Neuronal stem cell (in vitro differentiated cells): Measurements from ENCODE around the gene VPS8.

ENCODE experiments used
- DNase-seq: peaks from one replicate; pipeline ENCODE4 v3.0.0-alpha.2; 2013; ENCODE audit warnings: low spot score
- H2AFZ ChIP-seq: one replicate; pipeline ENCODE4 v1.6.1; 2013; ENCODE audit warnings: mild to moderate bottlenecking, low read length, inconsistent platforms
- H2AK5ac ChIP-seq: 2 replicates; pipeline ENCODE4 v1.6.1; 2013; ENCODE audit warnings: low read depth, mild to moderate bottlenecking, inconsistent platforms, low read length, moderate library complexity, mixed read lengths
- H2BK120ac ChIP-seq: 2 replicates; pipeline ENCODE4 v1.6.1; 2013; ENCODE audit warnings: low read depth, mild to moderate bottlenecking, inconsistent platforms, low read length, moderate library complexity, mixed read lengths
- H2BK12ac ChIP-seq: one replicate; pipeline ENCODE4 v1.6.1; 2013; ENCODE audit warnings: low read length, inconsistent platforms
- H2BK15ac ChIP-seq: 2 replicates; pipeline ENCODE4 v1.6.1; 2013; ENCODE audit warnings: mild to moderate bottlenecking, low read length, inconsistent platforms, mixed read lengths
- H2BK5ac ChIP-seq: one replicate; pipeline ENCODE4 v1.6.1; 2013; ENCODE audit warnings: inconsistent platforms, mild to moderate bottlenecking, low read length, moderate library complexity
- H3K14ac ChIP-seq: one replicate; pipeline ENCODE4 v1.6.1; 2013; ENCODE audit warnings: low read length, inconsistent platforms
- H3K18ac ChIP-seq: 2 replicates; pipeline ENCODE4 v1.6.1; 2013; ENCODE audit warnings: low read length, inconsistent platforms
- H3K23ac ChIP-seq: 2 replicates; pipeline ENCODE4 v1.6.1; 2013; ENCODE audit warnings: low read depth, mild to moderate bottlenecking, mixed read lengths, low read length, inconsistent platforms; ENCODE audit not compliant: poor library complexity
- H3K27ac ChIP-seq: replicated peaks from 3 replicates; pipeline ENCODE4 v1.5.1; 2013; ENCODE audit warnings: low read length, inconsistent platforms
- H3K27me3 ChIP-seq, 3 experiments: 2 replicates each; pipeline ENCODE4 v1.6.1; 2013; ENCODE audit warnings: low read length in 3 of 3, mild to moderate bottlenecking in 2 of 3, inconsistent platforms in 1 of 3, low read depth in 1 of 3, mixed read lengths in 1 of 3, moderate library complexity in 1 of 3; ENCODE audit not compliant: control insufficient read depth in 3 of 3, insufficient read depth in 3 of 3
- H3K36me3 ChIP-seq, 2 donors: replicated peaks in 1 of 2; 2 replicates each; pipeline ENCODE4 v1.6.1; 2013; ENCODE audit warnings: low read length in 2 of 2; ENCODE audit not compliant: control insufficient read depth in 2 of 2, insufficient read depth in 2 of 2
- H3K4ac ChIP-seq: 2 replicates; pipeline ENCODE4 v1.6.1; 2013; ENCODE audit warnings: inconsistent platforms, mild to moderate bottlenecking, low read length, moderate library complexity
- H3K4me1 ChIP-seq, 2 donors: 1 replicate in 1 of 2; 2 replicates in 1 of 2; pipeline ENCODE4 v1.6.1; 2013; ENCODE audit warnings: low read length in 2 of 2, low read depth in 1 of 2; ENCODE audit not compliant: control insufficient read depth in 2 of 2, insufficient read depth in 1 of 2
- H3K4me2 ChIP-seq: one replicate; pipeline ENCODE4 v1.6.1; 2013; ENCODE audit warnings: mild to moderate bottlenecking, low read length, inconsistent platforms; ENCODE audit not compliant: insufficient read depth, poor library complexity, severe bottlenecking
- H3K4me3 ChIP-seq, 2 donors: 2 replicates each; pipeline ENCODE4 v1.5.1; 2013; ENCODE audit warnings: low read length in 2 of 2, mild to moderate bottlenecking in 2 of 2, inconsistent platforms in 1 of 2, moderate library complexity in 1 of 2
- H3K79me1 ChIP-seq: one replicate; pipeline ENCODE4 v1.6.1; 2013; ENCODE audit warnings: low read depth, mild to moderate bottlenecking, inconsistent platforms, low read length, moderate library complexity
- H3K9ac ChIP-seq: one replicate; pipeline ENCODE4 v1.6.1; 2013; ENCODE audit warnings: mild to moderate bottlenecking, low read depth, low read length, inconsistent platforms; ENCODE audit not compliant: poor library complexity
- H3K9me3 ChIP-seq, 2 donors: replicated peaks in 1 of 2; 2 replicates each; pipeline versions ENCODE3 to v1.6.1; 2013; ENCODE audit warnings: low read length in 2 of 2, mild to moderate bottlenecking in 2 of 2, inconsistent platforms in 1 of 2, low read depth in 1 of 2, mixed read lengths in 1 of 2, moderate library complexity in 1 of 2; ENCODE audit not compliant: control insufficient read depth in 2 of 2, insufficient read depth in 1 of 2
- H4K8ac ChIP-seq: one replicate; pipeline ENCODE4 v1.6.1; 2013; ENCODE audit warnings: low read depth, mild to moderate bottlenecking, inconsistent platforms, low read length, moderate library complexity
- H4K91ac ChIP-seq: one replicate; pipeline ENCODE4 v1.6.1; 2013; ENCODE audit warnings: low read length, low read depth, mild to moderate bottlenecking, inconsistent platforms; ENCODE audit not compliant: poor library complexity
- WGBS, 2 donors: extraction: QIAGEN DNeasy Blood & Tissue Kit; methylation state at CpG; one replicate each; pipeline ENCODE4 v1.1.7; 2013; ENCODE audit warnings: missing lambda C conversion rate in 2 of 2, mixed read lengths in 1 of 2; ENCODE audit not compliant: insufficient read length in 2 of 2, insufficient replicate concordance in 1 of 2; ENCODE audit errors: extremely low coverage in 2 of 2; 5-methylcytosine and 5-hydroxymethylcytosine counted together

VPS8 gene

GRCh38 chr3:184765730-184766074 is 46.3 kb upstream of the VPS8 start:
- no peak overlapping the region for H3K27ac ChIP-seq
- no peak overlapping the region for H2AFZ ChIP-seq
- DNase-seq: no peak
- no peak overlapping the region for H2BK5ac ChIP-seq
- no peak overlapping the region for H3K9ac ChIP-seq
- H3K9me3 ChIP-seq: no peaks in the 10 kb centered on the region
- H3K14ac ChIP-seq: no peak overlapping the region
- no peaks in the 10 kb centered on the region for H3K36me3 ChIP-seq
- no peaks in the 10 kb centered on the region for H3K79me1 ChIP-seq
- no peak overlapping the region for H2AK5ac ChIP-seq
- no peak overlapping the region for H3K4me3 ChIP-seq
- no peak overlapping the region for H2BK15ac ChIP-seq
- H2BK12ac ChIP-seq: no peak overlapping the region
- no peak overlapping the region for H3K18ac ChIP-seq
- no peak overlapping the region for H3K4ac ChIP-seq
- no peak overlapping the region for H2BK120ac ChIP-seq
- H3K27me3 ChIP-seq: peaks cover 0 to 55% (median 0%) of the 10 kb centered on the region in 3 experiments
- H3K4me2 ChIP-seq: no peak overlapping the region
- H4K91ac ChIP-seq: no peak overlapping the region
- H3K4me1 ChIP-seq: peaks cover 1 to 9% of the 10 kb centered on the region in 2 donors
- H3K23ac ChIP-seq: no peak overlapping the region
- H4K8ac ChIP-seq: no peak overlapping the region
- no CpG with 5 or more reads among the region's 7 CpGs for WGBS, 2 donors

- H2BK5ac ChIP-seq: no peak overlapping the region
- no peak overlapping the region for H3K4me3 ChIP-seq
- DNase-seq: no peak
- H3K18ac ChIP-seq: no peak overlapping the region
- H2BK12ac ChIP-seq: no peak overlapping the region
- no peaks in the 10 kb centered on the region for H3K79me1 ChIP-seq
- no peak overlapping the region for H3K4me2 ChIP-seq
- H2BK120ac ChIP-seq: no peak overlapping the region
- H3K23ac ChIP-seq: no peak overlapping the region
- no peak overlapping the region for H2AK5ac ChIP-seq
- no peak overlapping the region for H2BK15ac ChIP-seq
- H2AFZ ChIP-seq: no peak overlapping the region
- no peaks in the 10 kb centered on the region for H3K36me3 ChIP-seq
- H3K4ac ChIP-seq: no peak overlapping the region
- H3K9me3 ChIP-seq: no peaks in the 10 kb centered on the region
- no peak overlapping the region for H3K14ac ChIP-seq
- no peak overlapping the region for H4K8ac ChIP-seq
- no peak overlapping the region for H4K91ac ChIP-seq
- no peak overlapping the region for H3K9ac ChIP-seq
- peaks cover 4 to 8% of the 10 kb centered on the region in 2 donors for H3K4me1 ChIP-seq
- H3K27me3 ChIP-seq: peaks cover 0 to 57% (median 0%) of the 10 kb centered on the region in 3 experiments
- no peak overlapping the region for H3K27ac ChIP-seq
- WGBS, 2 donors: no CpG with 5 or more reads among the region's 4 CpGs
Measured at GRCh38 chr3:184766555-184767261, 45.3 kb upstream of the VPS8 start.

GRCh38 chr3:184767377-184767776 is 44.6 kb upstream of the VPS8 start:
- no peak overlapping the region for H2AFZ ChIP-seq
- H2BK12ac ChIP-seq: peak overlapping the region; percentile 80
- no CpG with 5 or more reads among the region's 12 CpGs for WGBS, 2 donors
- H2AK5ac ChIP-seq: peak overlapping the region; percentile 64
- no peak overlapping the region for H3K27ac ChIP-seq
- no peaks in the 10 kb centered on the region for H3K79me1 ChIP-seq
- H3K18ac ChIP-seq: peak overlapping the region; percentile 84
- no peak overlapping the region for H4K91ac ChIP-seq
- no peaks in the 10 kb centered on the region for H3K36me3 ChIP-seq
- no peak overlapping the region for H3K14ac ChIP-seq
- no peak overlapping the region for H4K8ac ChIP-seq
- H3K9ac ChIP-seq: no peak overlapping the region
- peaks cover 0 to 55% (median 0%) of the 10 kb centered on the region in 3 experiments for H3K27me3 ChIP-seq
- H2BK120ac ChIP-seq: no peak overlapping the region
- no peak overlapping the region for H3K4ac ChIP-seq
- peaks cover 7 to 8% of the 10 kb centered on the region in 2 donors for H3K4me1 ChIP-seq
- no peak for DNase-seq
- no peak overlapping the region for H3K4me3 ChIP-seq
- no peak overlapping the region for H3K4me2 ChIP-seq
- no peak overlapping the region for H3K23ac ChIP-seq
- peak overlapping the region; percentile 30 for H2BK15ac ChIP-seq
- no peak overlapping the region for H2BK5ac ChIP-seq
- H3K9me3 ChIP-seq: no peaks in the 10 kb centered on the region

GRCh38 chr3:184769382-184770170 is 42.4 kb upstream of the VPS8 start:
- H3K4me1 ChIP-seq: peaks cover 11 to 15% of the 10 kb centered on the region in 2 donors
- no peak overlapping the region for H2AFZ ChIP-seq
- peaks cover 0 to 43% (median 0%) of the 10 kb centered on the region in 3 experiments for H3K27me3 ChIP-seq
- no peak overlapping the region for H3K4ac ChIP-seq
- no peaks in the 10 kb centered on the region for H3K36me3 ChIP-seq
- H2BK15ac ChIP-seq: no peak overlapping the region
- H3K9ac ChIP-seq: no peak overlapping the region
- no peaks in the 10 kb centered on the region for H3K9me3 ChIP-seq
- H3K14ac ChIP-seq: no peak overlapping the region
- H2BK5ac ChIP-seq: no peak overlapping the region
- no peak overlapping the region for H3K18ac ChIP-seq
- no peak overlapping the region for H3K27ac ChIP-seq
- H3K4me2 ChIP-seq: no peak overlapping the region
- H3K79me1 ChIP-seq: no peaks in the 10 kb centered on the region
- no peak overlapping the region for H3K23ac ChIP-seq
- H4K8ac ChIP-seq: no peak overlapping the region
- H3K4me3 ChIP-seq: no peak overlapping the region
- H2AK5ac ChIP-seq: no peak overlapping the region
- H2BK12ac ChIP-seq: no peak overlapping the region
- no peak overlapping the region for H4K91ac ChIP-seq
- no CpG with 5 or more reads among the region's 26 CpGs for WGBS, 2 donors
- H2BK120ac ChIP-seq: no peak overlapping the region
- no peak for DNase-seq
